HEK293T (cell line): Measurements from ENCODE around the gene AGRP.
A peak's percentile ranks its signal among the peaks of the same experiment; 100 is the strongest.

Experiments used
- CTCF ChIA-PET: fragments of 350-600 bp; formaldehyde crosslinking; extraction: SDS; loops from one replicate; lab custom pipeline; 2021; ENCODE audit warnings: antibody characterized with exemption, inconsistent platforms; lab: Yijun Ruan, JAX
- POLR2A ChIA-PET: fragments of 350-600 bp; formaldehyde crosslinking; extraction: SDS; loops from one replicate; lab custom pipeline; 2020; ENCODE audit warnings: antibody characterized with exemption, inconsistent platforms; lab: Yijun Ruan, JAX
- DNase-seq: peaks from one replicate; pipeline ENCODE4 v3.0.0; 2012; ENCODE audit warnings: mixed read lengths; ENCODE audit errors: extremely low spot score
- ARNT ChIP-seq: fragments of 450-650 bp; IDR thresholded peaks from 2 replicates; pipeline ENCODE4 v1.6.1; 2017; ENCODE audit warnings: mild to moderate bottlenecking
- BHLHE40 ChIP-seq: fragments of 450-650 bp; IDR thresholded peaks from 2 replicates; pipeline ENCODE4 v1.6.1; 2016; ENCODE audit warnings: mild to moderate bottlenecking, moderate library complexity, borderline replicate concordance
- CTBP1 ChIP-seq: fragments of 450-650 bp; IDR thresholded peaks from 2 replicates; pipeline ENCODE4 v1.6.1; 2016; ENCODE audit warnings: borderline replicate concordance
- ELF4 ChIP-seq: fragments of 450-650 bp; IDR thresholded peaks from 2 replicates; pipeline ENCODE4 v1.6.1; 2017; ENCODE audit warnings: antibody characterized with exemption
- FOXA1 ChIP-seq: fragments of 450-650 bp; IDR thresholded peaks from 2 replicates; pipeline ENCODE4 v1.6.1; 2016; ENCODE audit warnings: mild to moderate bottlenecking
- FOXK2 ChIP-seq: fragments of 450-650 bp; IDR thresholded peaks from 2 replicates; pipeline ENCODE4 v1.6.1; 2016; ENCODE audit warnings: mild to moderate bottlenecking
- FOXM1 ChIP-seq: fragments of 450-650 bp; IDR thresholded peaks from 2 replicates; pipeline ENCODE4 v1.6.1; 2017; ENCODE audit warnings: mild to moderate bottlenecking, borderline replicate concordance
- HDGF ChIP-seq: fragments of 450-650 bp; IDR thresholded peaks from 2 replicates; pipeline ENCODE4 v1.6.1; 2017; ENCODE audit warnings: antibody characterized with exemption, borderline replicate concordance
- L3MBTL2 ChIP-seq: fragments of 450-650 bp; conservative IDR thresholded peaks from 2 replicates; pipeline ENCODE4 v1.6.1; 2016; ENCODE audit warnings: mild to moderate bottlenecking
- LEF1 ChIP-seq: fragments of 450-650 bp; IDR thresholded peaks from 2 replicates; pipeline ENCODE4 v1.6.1; 2017; ENCODE audit warnings: mild to moderate bottlenecking, borderline replicate concordance
- NFRKB ChIP-seq: fragments of 450-650 bp; IDR thresholded peaks from 2 replicates; pipeline ENCODE4 v1.6.1; 2016; ENCODE audit warnings: mild to moderate bottlenecking, moderate library complexity
- PKNOX1 ChIP-seq: fragments of 450-650 bp; IDR thresholded peaks from 2 replicates; pipeline ENCODE4 v1.6.1; 2016
- SP1 ChIP-seq: fragments of 450-650 bp; IDR thresholded peaks from 2 replicates; pipeline ENCODE4 v1.6.1; 2017
- SUZ12 ChIP-seq: fragments of 450-650 bp; IDR thresholded peaks from 2 replicates; pipeline ENCODE4 v1.6.1; 2016; ENCODE audit warnings: mild to moderate bottlenecking
- TARDBP ChIP-seq: fragments of 450-650 bp; IDR thresholded peaks from 2 replicates; pipeline ENCODE4 v1.6.1; 2016
- ZNF384 ChIP-seq: fragments of 450-650 bp; IDR thresholded peaks from 2 replicates; pipeline ENCODE4 v1.6.1; 2016

Gene AGRP

DNA sequence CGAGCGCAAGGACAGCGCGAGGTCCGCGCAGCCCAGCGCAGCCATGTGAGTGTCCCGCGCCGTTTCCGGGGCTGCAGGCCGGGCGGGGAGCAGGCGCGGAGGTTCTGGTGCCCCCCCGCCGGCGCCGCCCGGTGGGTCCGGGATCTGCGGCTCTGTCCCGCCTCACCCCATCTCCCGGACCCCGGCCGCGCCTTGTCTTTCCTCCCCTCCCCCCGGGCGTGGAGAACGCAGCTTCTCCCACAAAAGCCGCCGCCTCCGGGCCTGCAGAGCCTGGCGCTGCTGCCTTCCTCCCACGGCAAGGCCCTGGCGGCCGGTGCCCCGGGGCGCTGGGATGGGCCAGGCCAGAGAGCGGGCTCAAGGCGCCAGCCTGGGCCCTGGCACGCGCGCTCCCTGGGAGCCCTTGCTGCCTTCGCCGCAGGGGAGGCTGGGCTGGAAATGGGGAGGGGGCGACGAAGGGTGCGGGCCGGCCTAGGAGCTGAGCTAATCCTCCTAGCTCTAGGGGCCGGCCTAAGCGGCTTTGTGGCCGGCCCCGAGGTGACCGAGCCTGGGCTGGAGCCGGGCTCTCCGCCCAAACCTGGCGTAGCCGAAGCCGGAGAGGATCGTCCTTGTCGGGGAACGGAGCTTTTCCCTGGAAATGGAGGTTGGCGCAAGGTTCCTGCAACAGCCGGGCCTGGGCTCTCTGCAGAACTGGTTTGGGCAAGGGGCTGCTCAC is 45.7 kb upstream of the AGRP start:
- ChIA-PET POLR2A (interaction anchor here (0.7 to 2.5 kb wide), 7 partner anchors 8 to 782 kb away, joined by 3 to 9 read pairs (median 3); partner anchors contain the start of genes ACD, CTCF, PRMT7 and SLC7A6OS), CTCF (interaction anchor here (2.4 to 3.0 kb wide), 2 partner anchors 8 to 18 kb away, joined by 12 to 14 read pairs; no protein-coding TSS in a partner anchor)
- DNase-seq = peak; percentile 48
- TF ChIP-seq ARNT (no peak), BHLHE40 (no peak), TARDBP (no peak), FOXM1 (no peak), FOXK2 (no peak), ELF4 (no peak), FOXA1 (no peak), LEF1 (no peak), NFRKB (no peak), CTBP1 (no peak), PKNOX1 (no peak)

DNA sequence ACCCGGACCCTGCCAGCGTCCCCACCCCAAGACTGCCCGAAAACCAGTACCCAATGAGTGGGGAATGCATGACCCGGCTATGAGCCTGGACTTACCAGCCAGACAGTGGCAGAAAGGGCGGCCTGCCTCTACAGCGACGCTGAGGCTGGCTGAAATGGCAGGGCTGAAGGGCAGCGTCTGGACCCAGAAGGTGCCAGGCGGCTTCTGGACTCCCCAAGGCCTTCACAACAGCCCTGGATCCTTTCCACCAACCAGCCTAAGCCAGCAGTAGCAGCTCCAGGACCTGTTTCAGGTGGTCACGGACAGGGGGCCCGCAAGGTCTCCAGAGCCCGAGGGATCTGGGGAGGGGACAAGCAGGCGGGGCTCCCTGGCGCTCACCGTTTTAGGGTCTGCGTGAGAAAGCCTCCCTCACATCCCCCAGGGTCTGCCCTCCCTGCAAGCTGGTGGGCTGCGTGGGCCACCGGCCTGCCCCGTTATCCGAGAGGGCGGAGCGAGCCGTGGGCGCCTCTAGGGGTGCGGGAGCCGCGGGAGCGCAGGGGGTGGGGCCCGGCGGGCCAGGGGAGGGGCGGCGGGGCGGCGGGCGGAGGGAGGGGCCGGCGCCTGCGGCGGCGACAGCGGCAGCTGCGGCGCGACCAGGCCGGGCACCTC is 45.0 kb upstream of the AGRP start, which contains the start of gene RIPOR1:
Gene RIPOR1 (plus strand): TSS at position 608 of the 648 bp plus-strand sequence. CDS start 9,618 bp downstream, outside the sequence.
- peak; percentile 67 for DNase-seq
- POLR2A ChIA-PET = interaction anchor here (0.8 to 2.5 kb wide), 5 partner anchors 7 to 782 kb away, joined by 3 to 9 read pairs (median 3); partner anchors contain the start of genes ACD, CTCF, PRMT7 and SLC7A6OS

DNA sequence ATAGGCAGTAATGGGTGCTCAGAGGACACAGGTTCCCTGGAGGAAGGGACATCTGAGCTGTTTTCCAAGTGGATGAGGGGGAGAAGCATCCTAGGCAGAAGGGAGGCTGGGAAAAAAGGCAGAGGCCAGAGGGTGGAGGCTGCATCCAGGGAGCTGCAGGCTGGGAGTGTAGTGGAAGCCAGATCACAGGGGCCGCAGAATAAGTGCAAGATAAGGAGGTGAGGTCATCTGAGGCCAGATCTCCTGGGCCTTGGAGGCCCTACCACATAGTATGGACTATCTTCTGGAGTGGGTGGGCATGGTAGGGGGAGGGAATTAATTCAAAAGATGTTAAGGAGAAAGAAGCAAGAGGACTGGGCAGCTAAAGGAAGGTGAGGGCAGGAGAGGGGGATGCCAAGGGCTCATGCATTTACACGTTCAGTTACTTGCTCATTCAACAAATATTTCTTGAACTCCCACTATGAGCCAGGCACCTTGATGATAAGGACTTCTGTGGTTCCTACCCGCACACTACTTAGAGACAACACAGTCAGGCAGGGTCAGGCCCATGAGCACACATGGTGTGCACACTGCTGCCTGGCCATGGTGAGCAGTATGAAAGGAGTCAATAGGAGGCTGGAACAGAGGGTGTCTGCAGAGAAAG is 42.9 kb upstream of the AGRP start:
- no peak for DNase-seq
- ChIA-PET POLR2A (interaction anchor here (1.1 to 1.8 kb wide), 3 partner anchors 131 to 193 kb away, joined by 3 to 5 read pairs (median 3); partner anchors contain the start of genes ACD, GFOD2 and PARD6A), CTCF (interaction anchor here (0.6 to 1.8 kb wide), 5 partner anchors 11 to 146 kb away, joined by 3 to 6 read pairs (median 3); no protein-coding TSS in a partner anchor)
- TF ChIP-seq L3MBTL2 (no peak), ELF4 (no peak), SUZ12 (no peak), LEF1 (no peak), CTBP1 (no peak), BHLHE40 (no peak), FOXK2 (no peak), NFRKB (no peak), FOXA1 (no peak), ARNT (no peak), SP1 (no peak), FOXM1 (no peak), ZNF384 (no peak), TARDBP (no peak), HDGF (no peak), PKNOX1 (no peak)

More for the DNA sequence above, 45.0 kb upstream of the AGRP start, which contains the start of gene RIPOR1:
- TF ChIP-seq L3MBTL2 (no peak), FOXA1 (no peak)
- CTCF ChIA-PET = interaction anchor here (3.0 kb wide), 1 partner anchor 19 kb away, joined by 12 read pairs; no protein-coding TSS in a partner anchor

DNA sequence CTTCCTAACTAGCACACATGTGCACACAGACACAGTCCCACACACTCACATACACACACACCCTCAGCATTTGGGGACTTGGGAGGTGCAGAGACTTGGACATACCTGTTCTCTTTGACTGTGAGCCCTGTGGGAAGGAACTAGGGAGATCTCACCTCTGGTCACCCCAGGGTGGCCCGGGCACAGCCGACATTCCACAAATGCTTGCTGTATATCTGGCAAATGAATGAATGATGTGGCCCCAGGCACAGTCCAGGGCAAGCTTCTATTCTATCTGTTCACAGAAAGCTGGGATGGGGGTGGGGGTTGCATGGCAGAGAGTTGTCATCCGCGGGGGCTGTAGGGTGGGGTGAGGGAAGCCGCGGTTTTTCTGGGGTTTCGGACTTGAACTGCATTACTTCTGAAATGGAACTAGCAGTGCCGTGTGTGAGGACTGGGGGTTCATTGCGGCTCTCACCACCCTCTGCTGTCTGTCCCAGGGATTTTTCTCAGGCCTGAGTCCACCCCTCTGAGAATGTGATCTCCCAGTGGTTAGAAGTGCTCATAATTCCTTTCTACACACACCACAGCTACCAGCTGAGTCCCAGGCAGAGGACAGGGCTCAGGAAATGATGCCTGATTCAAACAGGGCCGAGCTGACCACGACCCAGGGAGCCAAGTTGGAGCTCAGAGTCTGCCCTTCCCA is 42.0 kb upstream of the AGRP start:
- CTCF ChIA-PET = interaction anchor here (0.6 to 1.8 kb wide), 5 partner anchors 10 to 147 kb away, joined by 3 to 6 read pairs (median 3); no protein-coding TSS in a partner anchor
- POLR2A ChIA-PET = interaction anchor here (1.1 to 1.8 kb wide), 3 partner anchors 132 to 194 kb away, joined by 3 to 5 read pairs (median 3); partner anchors contain the start of genes ACD, GFOD2 and PARD6A
- TF ChIP-seq ZNF384 = no peak
- no peak for TF ChIP-seq SUZ12
- no peak for TF ChIP-seq SP1
- TF ChIP-seq ELF4 = no peak
- no peak for TF ChIP-seq LEF1
- no peak for TF ChIP-seq HDGF
- no peak for TF ChIP-seq TARDBP
- TF ChIP-seq PKNOX1 = no peak
- no peak for TF ChIP-seq ARNT
- no peak for TF ChIP-seq BHLHE40
- TF ChIP-seq FOXK2 = no peak
- no peak for TF ChIP-seq FOXM1
- TF ChIP-seq FOXA1 = no peak
- no peak for TF ChIP-seq NFRKB
- TF ChIP-seq L3MBTL2 = no peak
- no peak for TF ChIP-seq CTBP1
- no peak for DNase-seq
